H1 (cell line): Measurements from ENCODE around the gene TCEA2.

ENCODE experiments used
- BRCA1 ChIP-seq: IDR thresholded peaks from 2 replicates; pipeline ENCODE4 v1.6.1; 2012; ENCODE audit warnings: low read depth, low read length, improper control_type of control experiment
- CTCF ChIP-seq, 3 experiments: IDR thresholded peaks; 1 replicate in 2 of 3; 2 replicates in 1 of 3; pipeline versions ENCODE4 v1.5.1 to v1.6.1; 2011; ENCODE audit warnings: low read length in 3 of 3, mild to moderate bottlenecking in 3 of 3, inconsistent platforms in 2 of 3, low read depth in 1 of 3, moderate library complexity in 1 of 3; ENCODE audit not compliant: insufficient read depth in 1 of 3; ENCODE audit errors: control extremely low read depth in 1 of 3
- EZH2 ChIP-seq: fragments of 200-600 bp; sonication (generic); IDR thresholded peaks from 2 replicates; pipeline ENCODE4 v1.7.1; 2012; ENCODE audit warnings: low read depth, mild to moderate bottlenecking, moderate library complexity, low read length, inconsistent platforms; ENCODE audit not compliant: severe bottlenecking

- TF ChIP-seq EZH2 (no peak), BRCA1 (no peak), CTCF (IDR thresholded peaks at IDR 0.05; ENCODE audit: control extremely low read depth in 1 of 3, insufficient read depth in 1 of 3, low read depth in 1 of 3, low read length in 3 of 3) (no peak)
Measured at GRCh38 chr20:64067733-64068307, 4.8 kb downstream of the TCEA2 start.
